ENCODE results near the gene CRYBB1. TPM values are rescaled to one million over a fixed set of nuclear protein-coding genes. Genes with fewer than 3 reads are reported as not detected.

The CRYBB1 gene
- total and polyA plus RNA-seq, 2 donors (not counting 1 experiment from before 2014, with no cell fraction given) = 0.18 TPM; not detected in 1

GRCh38 chr22:26604368-26604767 lies 13.5 kb downstream of the CRYBB1 start:
- no peak for TF ChIP-seq CTCF (IDR thresholded peaks at IDR 0.05)
- no peak for TF ChIP-seq EZH2 (IDR thresholded peaks at IDR 0.05; ENCODE audit: borderline replicate concordance, insufficient read depth, low read depth, low read length, poor library complexity, severe bottlenecking)
- Histone ChIP-seq H3K27ac (ENCODE audit: low read length in 2 of 2) (no peak overlapping the region), H2AFZ (ENCODE audit: insufficient read depth, low read depth, low read length, poor library complexity, severe bottlenecking) (no peak overlapping the region), H3K4me3 (ENCODE audit: control extremely low read depth in 1 of 5, extremely low read depth in 1 of 5, insufficient read depth in 1 of 5, low read depth in 2 of 5, low read length in 4 of 5) (no peak overlapping the region), H3K4me2 (replicated peaks; ENCODE audit: low read depth, low read length, poor library complexity, severe bottlenecking) (no peak overlapping the region), H3K79me2 (ENCODE audit: control insufficient read depth, insufficient read depth, low read length) (no peaks in the 10 kb centered on the region), H3K36me3 (replicated peaks in 1 of 2; ENCODE audit: control extremely low read depth in 1 of 2, control insufficient read depth in 1 of 2, extremely low read depth in 1 of 2, insufficient read depth in 2 of 2, low read length in 1 of 2) (no peaks in the 10 kb centered on the region), H3K9ac (ENCODE audit: low read length) (no peak overlapping the region), H4K20me1 (ENCODE audit: control insufficient read depth, insufficient read depth, low read length, poor library complexity, severe bottlenecking) (no peaks in the 10 kb centered on the region), H3K4me1 (ENCODE audit: control insufficient read depth in 2 of 2, insufficient read depth in 2 of 2, low read length in 2 of 2) (no peaks in the 10 kb centered on the region), H3K9me3 (ENCODE audit: control extremely low read depth in 1 of 3, control insufficient read depth in 2 of 3, insufficient read depth in 1 of 3, low read length in 2 of 3) (no peaks in the 10 kb centered on the region), H3K27me3 (replicated peaks in 1 of 4; ENCODE audit: control extremely low read depth in 1 of 4, control insufficient read depth in 3 of 4, insufficient read depth in 4 of 4, low read length in 3 of 4) (peaks cover 0 to 3% (median 0%) of the 10 kb centered on the region in 4 experiments)
- ChIA-PET CTCF (no interaction called here), POLR2A (no interaction called here)
- intact Hi-C loops (cut with micrococcal nuclease) = no loop called here
- Mint-ChIP-seq H3K4me3 (no peak overlapping the region), H3K27ac (no peak overlapping the region), H3K9me3 (ENCODE audit: insufficient read depth) (no peaks in the 10 kb centered on the region), H3K4me1 (peaks cover 2% of the 10 kb centered on the region), H3K27me3 (peaks cover 3% of the 10 kb centered on the region)
- no CpG with 5 or more reads among the region's 1 CpG for WGBS (ENCODE audit: insufficient coverage)
- ATAC-seq (ENCODE audit: low read depth) (no peak), DNase-seq (no peak)

GRCh38 chr22:26602127-26602526 lies 15.7 kb downstream of the CRYBB1 start:
- intact Hi-C loops (cut with micrococcal nuclease) = no loop called here
- Histone ChIP-seq H3K36me3 (replicated peaks in 1 of 2; ENCODE audit: control extremely low read depth in 1 of 2, control insufficient read depth in 1 of 2, extremely low read depth in 1 of 2, insufficient read depth in 2 of 2, low read length in 1 of 2) (no peaks in the 10 kb centered on the region), H3K27ac (ENCODE audit: low read length in 2 of 2) (no peak overlapping the region), H3K9me3 (ENCODE audit: control extremely low read depth in 1 of 3, control insufficient read depth in 2 of 3, insufficient read depth in 1 of 3, low read length in 2 of 3) (no peaks in the 10 kb centered on the region), H3K4me2 (replicated peaks; ENCODE audit: low read depth, low read length, poor library complexity, severe bottlenecking) (no peak overlapping the region), H3K4me3 (ENCODE audit: control extremely low read depth in 1 of 5, extremely low read depth in 1 of 5, insufficient read depth in 1 of 5, low read depth in 2 of 5, low read length in 4 of 5) (no peak overlapping the region), H2AFZ (ENCODE audit: insufficient read depth, low read depth, low read length, poor library complexity, severe bottlenecking) (no peak overlapping the region), H3K9ac (ENCODE audit: low read length) (no peak overlapping the region), H3K4me1 (ENCODE audit: control insufficient read depth in 2 of 2, insufficient read depth in 2 of 2, low read length in 2 of 2) (no peaks in the 10 kb centered on the region), H3K27me3 (replicated peaks in 1 of 4; ENCODE audit: control extremely low read depth in 1 of 4, control insufficient read depth in 3 of 4, insufficient read depth in 4 of 4, low read length in 3 of 4) (peaks cover 0 to 3% (median 0%) of the 10 kb centered on the region in 4 experiments), H3K79me2 (ENCODE audit: control insufficient read depth, insufficient read depth, low read length) (no peaks in the 10 kb centered on the region), H4K20me1 (ENCODE audit: control insufficient read depth, insufficient read depth, low read length, poor library complexity, severe bottlenecking) (no peaks in the 10 kb centered on the region)
- peaks cover 10% of the 10 kb centered on the region for H3K27me3 Mint-ChIP-seq
- H3K4me1 Mint-ChIP-seq = no peaks in the 10 kb centered on the region
- ATAC-seq (ENCODE audit: low read depth) (no peak), DNase-seq (no peak)
- TF ChIP-seq CTCF (IDR thresholded peaks at IDR 0.05) (no peak), EZH2 (IDR thresholded peaks at IDR 0.05; ENCODE audit: borderline replicate concordance, insufficient read depth, low read depth, low read length, poor library complexity, severe bottlenecking) (no peak)
- no peaks in the 10 kb centered on the region for H3K9me3 Mint-ChIP-seq (ENCODE audit: insufficient read depth)
- H3K27ac Mint-ChIP-seq = no peak overlapping the region
- POLR2A ChIA-PET = no interaction called here
- CTCF ChIA-PET = no interaction called here
- H3K4me3 Mint-ChIP-seq = no peak overlapping the region
- WGBS (ENCODE audit: insufficient coverage) = 87% methylated on average over 4 of the region's 4 CpGs
